Activated CD4-positive, alpha-beta T cell treated with anti-CD3 and anti-CD28 coated beads, Interleukin-2, Interleukin-4, amounts not matched to agents 100 ng/mL and 50 ng/mL, durations not matched to agents 16 hours and 8 hours (primary cell): ENCODE results near the gene SLC22A14.
"Not testable (repeated sequence)": the region's sequence is repeated elsewhere in the genome, so short reads cannot be mapped to it uniquely, and the experiment has no call there.

Experiments used
- DNase-seq: peaks from one replicate; pipeline ENCODE4 v3.0.0-alpha.2; 2020; ENCODE audit warnings: low spot score

Gene SLC22A14

GRCh38 chr3:38270606-38271005 lies 11.5 kb upstream of the SLC22A14 start:
- DNase-seq: no peak

GRCh38 chr3:38271553-38271952 lies 10.5 kb upstream of the SLC22A14 start:
- no peak for DNase-seq

- DNase-seq: no peak
These were observed 7.0 kb upstream of the SLC22A14 start for GRCh38 chr3:38274864-38275649.

- no peak for DNase-seq
These were observed 6.4 kb upstream of the SLC22A14 start for GRCh38 chr3:38275658-38276057.

- no peak for DNase-seq
These were observed 5.8 kb upstream of the SLC22A14 start for GRCh38 chr3:38276081-38276916.

GRCh38 chr3:38276917-38277630 lies 5.0 kb upstream of the SLC22A14 start:
- DNase-seq: no peak

- no peak for DNase-seq
These were observed 3.3 kb upstream of the SLC22A14 start for GRCh38 chr3:38278841-38279240.

- DNase-seq: no peak
These were observed 2.0 kb downstream of the SLC22A14 start for GRCh38 chr3:38283810-38284755.

GRCh38 chr3:38284756-38285150 lies 2.7 kb downstream of the SLC22A14 start:
- DNase-seq: no peak

GRCh38 chr3:38289286-38290217 lies 7.5 kb downstream of the SLC22A14 start:
- not testable (repeated sequence) for DNase-seq

- DNase-seq: not testable (repeated sequence)
These were observed 15.0 kb downstream of the SLC22A14 start for GRCh38 chr3:38297053-38297452.

GRCh38 chr3:38297537-38297936 lies 15.4 kb downstream of the SLC22A14 start:
- DNase-seq: no peak

GRCh38 chr3:38297947-38298711 lies 16.0 kb downstream of the SLC22A14 start:
- no peak for DNase-seq

GRCh38 chr3:38306941-38307340 lies 24.8 kb downstream of the SLC22A14 start:
- no peak for DNase-seq

GRCh38 chr3:38307599-38307998 lies 25.5 kb downstream of the SLC22A14 start:
- no peak for DNase-seq

GRCh38 chr3:38308456-38308855 lies 26.4 kb downstream of the SLC22A14 start:
- DNase-seq: no peak

GRCh38 chr3:38311476-38311875 lies 29.4 kb downstream of the SLC22A14 start:
- DNase-seq: no peak

GRCh38 chr3:38311941-38312340 lies 29.8 kb downstream of the SLC22A14 start:
- DNase-seq: no peak

GRCh38 chr3:38312356-38312755 lies 30.3 kb downstream of the SLC22A14 start:
- DNase-seq: no peak

GRCh38 chr3:38313263-38313662 lies 31.2 kb downstream of the SLC22A14 start:
- no peak for DNase-seq
